Glutamatergic neuron (in vitro differentiated cells): ENCODE data around the gene LCN6. TPM values are rescaled to one million over a fixed set of nuclear protein-coding genes. Genes with fewer than 3 reads are reported as not detected.
"Not testable (repeated sequence)": the region's sequence is repeated elsewhere in the genome, so short reads cannot be mapped to it uniquely, and the experiment has no call there.

ENCODE experiments used
- DNase-seq: peaks from one replicate; pipeline ENCODE4 v3.0.0; 2022
- H3K27ac Mint-ChIP-seq: one replicate; pipeline ENCODE4 v1.8.0; 2020; ENCODE audit warnings: mild to moderate bottlenecking, mixed read lengths, inconsistent platforms; ENCODE audit not compliant: unreplicated experiment
- H3K27me3 Mint-ChIP-seq: one replicate; pipeline ENCODE4 v1.8.0; 2020; ENCODE audit warnings: mild to moderate bottlenecking, moderate library complexity, mixed read lengths, inconsistent platforms; ENCODE audit not compliant: unreplicated experiment
- H3K36me3 Mint-ChIP-seq: one replicate; pipeline ENCODE4 v1.8.0; 2020; ENCODE audit warnings: mild to moderate bottlenecking, mixed read lengths, inconsistent platforms; ENCODE audit not compliant: unreplicated experiment
- H3K4me1 Mint-ChIP-seq: one replicate; pipeline ENCODE4 v1.8.0; 2020; ENCODE audit warnings: mild to moderate bottlenecking, low read depth, mixed read lengths, inconsistent platforms; ENCODE audit not compliant: unreplicated experiment
- H3K4me3 Mint-ChIP-seq: one replicate; pipeline ENCODE4 v1.8.0; 2020; ENCODE audit warnings: mild to moderate bottlenecking, mixed read lengths, inconsistent platforms; ENCODE audit not compliant: unreplicated experiment
- H3K9me3 Mint-ChIP-seq: one replicate; pipeline ENCODE4 v1.8.0; 2020; ENCODE audit warnings: mild to moderate bottlenecking, moderate library complexity, mixed read lengths, inconsistent platforms; ENCODE audit not compliant: unreplicated experiment
- CTCF ChIP-seq: fragments of 200-600 bp; sonication (generic); IDR thresholded peaks from one replicate; pipeline ENCODE4 v1.5.0; 2021; ENCODE audit not compliant: partially characterized antibody, unreplicated experiment
- total RNA-seq: library from RNA; stranded (reverse); fragmentation: NEBNext Ultra II Directional; extraction: Animal tissue kit (Norgen Biotek cat#: 25700); gene quantifications from one replicate; pipeline ENCODE4 v1.2.1, GENCODE V29; 2021; ENCODE audit not compliant: unreplicated experiment

Gene LCN6
- total RNA-seq, 1 donor from 2014 or later = not detected

GRCh38 chr9:136763649-136764035, 15.3 kb upstream of the LCN6 start:
- Mint-ChIP-seq H3K4me1 (peaks cover 17% of the 10 kb centered on the region), H3K4me3 (no peak overlapping the region), H3K9me3 (peaks cover 7% of the 10 kb centered on the region), H3K27ac (no peak overlapping the region), H3K36me3 (no peaks in the 10 kb centered on the region), H3K27me3 (peaks cover 4% of the 10 kb centered on the region)
- no peak for TF ChIP-seq CTCF
- DNase-seq = peak; percentile 18

GRCh38 chr9:136762915-136763648, 14.8 kb upstream of the LCN6 start:
- Mint-ChIP-seq H3K36me3 (no peaks in the 10 kb centered on the region), H3K27ac (no peak overlapping the region), H3K9me3 (peaks cover 7% of the 10 kb centered on the region), H3K4me3 (peak overlapping the region; percentile 38), H3K27me3 (peaks cover 4% of the 10 kb centered on the region), H3K4me1 (peaks cover 17% of the 10 kb centered on the region)
- DNase-seq = peak; percentile 87
- no peak for TF ChIP-seq CTCF

GRCh38 chr9:136762221-136762691, 13.9 kb upstream of the LCN6 start:
- H3K27ac Mint-ChIP-seq = no peak overlapping the region
- TF ChIP-seq CTCF = no peak
- no peak for DNase-seq
- no peak overlapping the region for H3K4me3 Mint-ChIP-seq
- peaks cover 4% of the 10 kb centered on the region for H3K27me3 Mint-ChIP-seq
- H3K4me1 Mint-ChIP-seq = peaks cover 17% of the 10 kb centered on the region
- no peaks in the 10 kb centered on the region for H3K36me3 Mint-ChIP-seq
- H3K9me3 Mint-ChIP-seq = peaks cover 7% of the 10 kb centered on the region

GRCh38 chr9:136761545-136761981, 13.2 kb upstream of the LCN6 start:
- H3K9me3 Mint-ChIP-seq = peaks cover 8% of the 10 kb centered on the region
- no peak overlapping the region for H3K4me3 Mint-ChIP-seq
- H3K27ac Mint-ChIP-seq = no peak overlapping the region
- no peaks in the 10 kb centered on the region for H3K36me3 Mint-ChIP-seq
- H3K4me1 Mint-ChIP-seq = peaks cover 13% of the 10 kb centered on the region
- TF ChIP-seq CTCF = no peak
- H3K27me3 Mint-ChIP-seq = peaks cover 4% of the 10 kb centered on the region
- no peak for DNase-seq

GRCh38 chr9:136760834-136761544, 12.7 kb upstream of the LCN6 start:
- H3K27me3 Mint-ChIP-seq, H3K36me3 Mint-ChIP-seq, H3K4me3 Mint-ChIP-seq, H3K27ac Mint-ChIP-seq: not testable (repeated sequence)
- Mint-ChIP-seq H3K4me1 (peaks cover 12% of the 10 kb centered on the region), H3K9me3 (peaks cover 11% of the 10 kb centered on the region)
- TF ChIP-seq CTCF = peak; percentile 31
- peak; percentile 80 for DNase-seq
